ENCODE results near the gene ZFHX3. TPM values are rescaled to one million over a fixed set of nuclear protein-coding genes. Genes with fewer than 3 reads are reported as not detected.

Gene ZFHX3
- total RNA-seq, 1 donor from 2014 or later, result 44.6 TPM

DNA sequence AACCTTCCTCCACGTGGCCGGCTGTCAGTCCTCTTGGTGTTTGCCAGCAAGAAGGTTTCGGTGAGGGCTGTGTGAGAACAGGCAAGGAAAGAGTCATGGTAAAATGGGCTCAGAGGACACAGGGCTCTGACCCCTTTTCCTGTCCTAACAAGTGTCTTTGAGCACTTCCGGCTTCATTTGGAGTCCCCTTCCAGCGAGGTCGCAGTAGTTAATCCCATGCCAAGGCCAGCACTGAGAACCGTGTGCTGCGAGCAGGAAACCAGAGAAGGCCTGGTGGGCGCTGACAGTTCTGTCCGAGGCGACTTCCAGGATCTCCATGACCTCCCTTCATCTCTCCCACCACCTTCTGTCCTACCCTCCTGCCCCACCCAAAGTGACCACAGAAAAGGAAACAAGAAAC, 168.1 kb downstream of the ZFHX3 start:
- no peak for DNase-seq (ENCODE audit: low spot score)
- intact Hi-C loops (cut with DNase I), result no loop called here
- ATAC-seq, result no peak

DNA sequence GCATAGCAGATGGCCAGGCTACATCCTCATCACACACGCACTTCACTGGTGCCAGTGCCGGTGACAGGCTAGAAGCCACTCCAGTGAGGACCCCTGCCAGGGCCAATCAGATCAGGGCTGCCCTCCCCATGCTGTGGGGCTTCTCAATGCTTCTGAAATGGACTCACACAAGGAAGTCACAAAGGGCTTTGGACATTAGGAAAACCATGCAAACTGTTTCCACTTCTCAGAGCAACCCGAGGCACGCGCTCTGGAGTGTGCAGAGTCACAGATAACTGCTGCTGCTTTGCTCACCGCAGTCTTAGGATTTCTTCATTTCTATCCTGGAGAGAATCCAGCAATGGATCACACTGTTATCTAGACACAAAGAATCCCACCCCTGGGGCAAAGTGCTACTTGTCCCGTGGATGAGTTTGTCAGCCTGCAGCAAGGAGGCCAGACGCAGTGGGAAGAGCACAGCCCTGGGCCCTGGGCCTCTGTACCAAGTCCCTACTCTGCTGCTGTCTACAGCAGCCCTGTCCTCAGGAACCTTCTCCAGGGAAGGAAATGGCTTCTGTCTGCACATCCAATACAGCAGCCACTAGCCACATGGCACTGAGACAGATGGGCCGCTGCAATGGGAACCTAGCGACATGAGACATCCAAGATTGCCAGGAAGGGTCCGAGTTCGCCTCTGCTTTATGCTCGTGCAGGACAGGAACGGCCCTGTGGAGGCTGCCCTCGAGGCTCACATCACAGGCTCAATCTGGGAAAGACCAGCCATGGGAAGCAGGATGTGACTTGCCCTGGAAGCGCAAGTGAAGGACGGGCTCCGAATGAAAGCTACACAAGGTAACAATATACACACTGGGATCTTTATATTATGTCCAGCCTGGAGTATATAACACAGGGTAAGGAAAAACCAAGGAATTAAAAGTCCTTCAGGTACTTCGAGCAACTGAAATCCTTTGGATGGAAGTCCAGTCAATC, 169.3 kb downstream of the ZFHX3 start:
- DNase-seq (ENCODE audit: low spot score) (no peak), ATAC-seq (peak; percentile 38)
- intact Hi-C loops (cut with DNase I), result no loop called here

GRCh38 chr16:72877374-72878028, 170.4 kb downstream of the ZFHX3 start:
- intact Hi-C loops (cut with DNase I), result no loop called here
- ATAC-seq, result peak; percentile 75
- no peak for DNase-seq (ENCODE audit: low spot score)

DNA sequence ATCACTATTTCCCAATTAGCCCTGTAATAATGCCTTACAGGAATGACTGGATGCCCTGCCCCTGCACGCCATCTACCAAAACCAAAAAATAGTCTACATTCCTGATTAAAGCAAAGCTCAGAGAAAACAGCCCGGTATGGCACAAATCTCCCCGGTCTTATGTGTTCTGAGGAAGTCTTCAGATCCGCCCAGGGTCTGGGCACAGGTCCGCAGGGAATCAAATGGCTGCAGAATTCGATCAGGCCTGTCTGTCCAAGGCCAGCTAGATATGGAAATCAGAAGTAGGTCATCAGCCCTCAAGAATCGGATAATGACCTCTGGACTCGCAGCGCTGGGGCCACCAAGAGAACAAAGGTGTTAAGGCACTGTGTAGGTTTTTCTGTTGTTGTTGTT, 171.0 kb downstream of the ZFHX3 start:
- DNase-seq (ENCODE audit: low spot score) (no peak), ATAC-seq (no peak)
- intact Hi-C loops (cut with DNase I), result no loop called here

DNA sequence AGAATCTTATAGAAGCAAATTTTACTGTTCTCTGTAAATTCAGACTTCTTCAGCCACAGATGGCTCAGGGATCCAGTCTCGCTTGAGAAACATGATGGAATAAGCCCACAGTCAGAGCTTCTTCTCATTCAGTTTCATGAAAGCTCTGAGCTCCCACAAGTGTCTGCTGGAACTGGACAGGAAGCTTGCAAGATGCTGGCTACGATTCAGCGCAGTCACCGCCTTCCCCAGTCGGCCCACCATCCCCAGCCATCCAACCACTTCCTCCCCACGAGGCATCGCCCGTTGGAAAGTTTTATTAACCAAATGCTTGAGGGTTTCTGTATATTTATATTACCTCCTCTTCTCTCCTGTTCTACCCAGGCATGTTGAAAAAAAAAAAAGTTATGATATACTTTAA, 171.7 kb downstream of the ZFHX3 start:
- intact Hi-C loops (cut with DNase I), result no loop called here
- DNase-seq (ENCODE audit: low spot score) (peak; percentile 80), ATAC-seq (peak; percentile 85)

GRCh38 chr16:72875291-72876031, 172.5 kb downstream of the ZFHX3 start:
- DNase-seq (ENCODE audit: low spot score), result no peak
- intact Hi-C loops (cut with DNase I), result no loop called here
- no peak for ATAC-seq

- intact Hi-C loops (cut with DNase I), result no loop called here
- no peak for ATAC-seq
Observed at GRCh38 chr16:72873853-72874252, 174.1 kb downstream of the ZFHX3 start.

GRCh38 chr16:72873044-72873443, 174.9 kb downstream of the ZFHX3 start:
- DNase-seq (ENCODE audit: low spot score) (no peak), ATAC-seq (no peak)
- intact Hi-C loops (cut with DNase I), result no loop called here

More at GRCh38 chr16:72873853-72874252, 174.1 kb downstream of the ZFHX3 start:
- no peak for DNase-seq (ENCODE audit: low spot score)

DNA sequence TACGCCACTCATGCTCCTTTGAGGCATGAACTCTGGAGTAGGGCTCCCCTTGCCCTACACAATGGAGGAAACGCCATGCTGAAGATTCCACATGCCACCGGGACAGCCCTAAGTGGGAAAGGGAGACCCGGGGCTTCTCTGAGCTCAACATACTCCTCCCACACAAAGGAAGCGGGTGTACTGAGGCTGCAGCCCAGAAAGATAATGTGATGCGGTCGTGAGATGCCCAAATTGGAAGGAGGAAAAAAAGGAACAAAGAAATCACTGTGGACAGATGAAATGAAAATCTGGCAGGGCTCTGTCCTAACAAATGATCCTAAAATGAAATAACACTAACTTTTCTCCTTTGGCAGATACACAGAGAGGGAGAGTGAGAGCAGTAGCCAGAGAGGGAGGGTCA, 182.1 kb downstream of the ZFHX3 start:
- peak; percentile 27 for DNase-seq (ENCODE audit: low spot score)
- no peak for ATAC-seq
- intact Hi-C loops (cut with DNase I), result no loop called here

DNA sequence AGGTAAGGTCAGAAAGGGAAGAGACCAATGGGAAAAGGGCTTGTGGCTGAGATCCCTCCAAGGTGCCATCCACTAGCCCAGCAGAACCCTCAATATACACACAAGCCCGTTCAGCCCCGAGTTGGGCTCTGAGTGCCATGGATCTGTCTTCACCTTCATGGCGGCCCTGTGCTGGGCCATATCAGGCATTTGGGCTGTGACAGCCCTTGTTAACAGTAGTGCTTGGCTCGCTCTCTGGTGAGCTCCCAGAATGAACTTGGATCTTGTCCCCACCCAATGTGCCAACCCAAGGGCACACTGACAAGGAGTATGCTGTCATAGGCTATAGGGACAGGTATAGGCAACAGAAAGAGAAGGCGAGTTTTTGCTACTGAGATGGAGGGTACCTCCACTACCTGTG, 182.7 kb downstream of the ZFHX3 start:
- DNase-seq (ENCODE audit: low spot score) (no peak), ATAC-seq (no peak)
- intact Hi-C loops (cut with DNase I), result no loop called here

GRCh38 chr16:72864130-72864833, 183.6 kb downstream of the ZFHX3 start:
- ATAC-seq, result no peak
- intact Hi-C loops (cut with DNase I), result no loop called here
- no peak for DNase-seq (ENCODE audit: low spot score)

DNA sequence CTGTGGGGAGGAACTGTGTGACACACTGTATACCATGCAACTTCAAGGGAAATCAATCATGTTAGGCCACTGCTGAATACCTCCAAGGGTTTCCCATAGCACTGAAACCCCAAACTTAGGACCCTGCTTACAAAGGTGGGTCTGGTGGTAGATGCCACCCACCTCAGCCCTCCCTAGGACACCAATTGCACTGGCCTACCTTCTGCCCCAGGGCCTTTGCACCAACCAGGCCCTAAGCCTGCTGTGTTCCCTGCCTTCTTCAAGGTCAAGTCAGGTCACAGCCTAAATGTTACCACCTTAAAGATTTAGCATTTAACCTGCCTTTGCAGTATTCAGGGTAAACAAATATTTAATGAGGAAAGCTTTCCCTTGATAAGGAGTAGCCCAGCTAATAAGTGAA, 185.8 kb downstream of the ZFHX3 start:
- intact Hi-C loops (cut with DNase I), result no loop called here

DNA sequence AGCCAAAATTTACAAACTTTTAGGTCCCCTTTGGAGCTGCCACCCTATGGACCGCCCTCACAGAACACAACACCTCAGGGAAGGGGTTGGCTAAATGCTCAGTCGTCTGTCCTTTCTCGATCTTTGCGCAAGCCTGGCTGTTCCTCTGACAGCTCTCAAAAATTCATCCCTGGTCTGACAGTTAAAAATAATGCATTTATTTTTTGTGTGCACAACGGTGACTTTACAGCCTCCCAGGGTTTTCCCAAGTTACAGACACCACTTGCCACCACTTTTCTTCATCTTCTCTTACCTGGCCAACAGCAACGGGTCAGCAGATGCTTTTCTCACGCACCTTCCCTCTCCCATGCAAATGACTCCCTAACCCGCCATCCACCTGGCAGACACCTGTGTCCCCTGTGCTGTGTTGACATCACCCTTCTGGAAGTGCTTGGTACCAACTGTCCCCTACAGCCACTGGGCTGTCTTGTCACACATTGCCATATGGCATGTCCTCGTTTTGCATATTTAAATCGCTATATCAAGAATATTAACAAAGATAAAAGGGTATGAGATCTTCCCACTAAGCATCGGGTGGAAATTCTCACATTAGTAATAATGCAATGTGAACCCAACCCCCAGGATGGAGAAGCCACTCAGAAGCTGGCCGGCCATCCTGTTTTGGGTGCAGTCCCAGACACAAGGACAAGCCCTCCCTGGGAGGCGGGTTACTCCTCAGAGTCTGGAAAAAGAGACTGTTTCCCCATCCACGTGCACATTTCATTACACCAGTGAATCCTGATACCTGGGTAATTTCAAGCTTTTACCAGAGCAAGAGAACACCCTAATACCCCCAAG, 187.0 kb downstream of the ZFHX3 start:
- intact Hi-C loops (cut with DNase I), result no loop called here
- DNase-seq (ENCODE audit: low spot score) (no peak), ATAC-seq (no peak)

More for the DNA sequence above, 185.8 kb downstream of the ZFHX3 start:
- no peak for ATAC-seq
- no peak for DNase-seq (ENCODE audit: low spot score)

DNA sequence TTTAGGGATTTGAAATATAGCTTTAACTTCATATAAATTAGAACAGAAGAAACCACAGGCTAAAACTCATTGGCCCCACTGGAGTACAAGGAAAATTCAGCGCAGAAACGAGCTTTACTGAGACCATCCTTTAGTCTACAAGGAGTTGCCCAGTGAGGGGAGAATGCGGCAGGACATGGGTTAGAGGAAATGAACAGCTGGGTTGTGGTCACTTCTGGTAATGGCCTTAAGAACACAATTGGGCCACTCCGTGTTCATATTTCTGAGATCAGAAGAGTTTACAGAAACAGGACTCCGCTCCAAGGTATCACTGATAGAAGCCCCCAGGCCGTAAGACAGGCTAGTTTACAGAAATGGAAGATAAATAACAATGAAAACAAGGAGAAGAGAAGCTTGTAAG, 188.3 kb downstream of the ZFHX3 start:
- DNase-seq (ENCODE audit: low spot score), result no peak
- intact Hi-C loops (cut with DNase I), result no loop called here
- no peak for ATAC-seq

DNA sequence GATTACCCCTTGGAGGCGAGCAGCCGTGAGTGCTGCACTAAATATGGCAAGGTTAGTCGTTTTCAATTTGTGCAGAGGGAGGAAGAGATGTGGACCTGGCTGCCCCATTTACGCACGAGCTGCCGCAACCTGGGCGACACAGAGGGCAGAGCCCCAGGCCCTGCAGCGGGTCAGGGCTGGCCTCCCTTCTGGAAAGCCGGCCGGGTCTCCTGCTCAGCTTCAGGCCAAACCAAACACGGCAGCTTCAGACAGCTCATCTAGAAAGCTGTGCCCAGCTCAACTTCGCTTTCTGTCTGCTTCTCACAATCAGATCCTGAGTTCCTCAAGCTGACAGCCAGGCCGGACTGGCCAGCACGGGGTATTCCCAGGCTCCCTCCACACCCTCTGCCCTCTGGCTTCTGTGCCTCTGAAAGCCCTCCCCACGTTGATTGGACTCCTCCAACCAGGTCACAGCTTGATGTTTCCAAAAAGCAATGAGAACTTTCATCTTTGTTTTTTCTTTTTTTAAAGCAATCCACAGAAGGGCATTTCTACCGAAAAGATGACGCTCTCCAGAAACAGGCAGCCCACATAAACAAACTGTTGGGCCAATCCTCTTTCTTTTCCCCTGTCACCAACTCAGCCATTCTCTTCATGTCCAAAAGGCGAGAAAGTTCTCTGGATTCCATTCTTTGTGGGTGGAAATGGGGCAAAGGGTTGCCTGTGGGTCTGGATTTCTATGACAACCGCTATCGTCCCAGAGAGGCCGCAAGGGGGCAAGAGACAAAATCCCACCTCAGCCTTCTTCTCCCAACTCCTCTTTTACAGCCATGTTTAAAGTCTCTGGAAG, 189.0 kb downstream of the ZFHX3 start:
- intact Hi-C loops (cut with DNase I), result no loop called here
- peak; percentile 56 for DNase-seq (ENCODE audit: low spot score)

DNA sequence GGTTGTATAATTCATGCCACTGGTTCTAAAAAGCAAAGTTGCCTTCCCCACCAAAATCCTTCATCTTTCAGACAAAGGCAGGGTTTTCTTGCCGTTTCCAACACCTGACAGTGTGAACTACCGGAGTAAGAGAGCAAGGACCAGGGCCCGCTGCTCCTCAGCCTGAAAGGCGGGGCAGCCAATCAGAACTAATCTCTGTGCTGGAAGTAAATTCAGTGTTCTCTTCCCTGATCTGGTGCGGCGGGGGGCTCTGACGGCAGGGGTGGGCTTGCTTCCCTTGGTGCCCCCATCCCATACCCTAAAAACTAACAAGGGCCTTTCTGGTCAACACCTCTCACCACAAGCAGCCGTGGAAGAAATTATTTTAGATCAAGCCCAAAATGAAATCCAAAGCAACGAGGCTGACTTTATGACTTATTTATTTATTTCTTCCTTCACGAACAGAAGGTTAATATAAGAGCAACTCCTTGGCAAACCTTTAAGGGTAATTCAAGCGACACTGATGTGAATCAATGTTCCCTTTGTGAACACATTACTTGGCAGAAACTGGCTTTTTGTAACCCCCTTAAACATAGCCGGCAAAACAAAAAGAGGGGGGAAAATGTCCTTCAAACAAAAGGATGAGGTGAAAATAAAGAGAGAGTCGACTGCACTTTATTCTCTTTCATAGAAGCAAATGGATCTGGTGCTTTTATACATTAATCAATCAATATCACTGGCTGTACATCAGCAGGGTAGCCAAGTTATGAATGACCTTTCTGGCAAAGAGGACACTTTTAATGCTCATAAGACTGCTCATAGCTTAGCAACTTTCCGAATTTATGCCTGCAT, 189.9 kb downstream of the ZFHX3 start:
- peak; percentile 57 for DNase-seq (ENCODE audit: low spot score)
- no peak for ATAC-seq
- intact Hi-C loops (cut with DNase I), result no loop called here

More for the DNA sequence above, 189.0 kb downstream of the ZFHX3 start:
- peak; percentile 77 for ATAC-seq

Data from sciatic nerve (tissue), 2 donors.